ENCODE results near the gene CFAP54. TPM values are rescaled to one million over a fixed set of nuclear protein-coding genes. Genes with fewer than 3 reads are reported as not detected.

Gene CFAP54
- total and polyA plus RNA-seq, 2 experiments from 2014 or later: 0.07 to 0.76 TPM

GRCh38 chr12:96501908-96502307, 12.5 kb downstream of the CFAP54 start:
- H3K27ac Mint-ChIP-seq: no peak overlapping the region
- no peak overlapping the region for H3K4me3 Mint-ChIP-seq
- Histone ChIP-seq H3K4me3 (no peak overlapping the region), H3K9me2 (ENCODE audit: insufficient read depth) (peaks cover 10% of the 10 kb centered on the region), H4K20me1 (replicated peaks; ENCODE audit: insufficient read depth) (no peaks in the 10 kb centered on the region), H3K27ac (ENCODE audit: low read depth) (no peak overlapping the region), H3K36me3 (ENCODE audit: insufficient read depth) (no peaks in the 10 kb centered on the region), H3K27me3 (ENCODE audit: insufficient read depth) (no peaks in the 10 kb centered on the region), H3F3A (replicated peaks; ENCODE audit: low read depth) (no peaks in the 10 kb centered on the region), H2AFZ (no peak overlapping the region), H3K79me2 (replicated peaks; ENCODE audit: insufficient read depth) (no peaks in the 10 kb centered on the region), H3K4me2 (no peak overlapping the region), H3K4me1 (ENCODE audit: insufficient read depth) (no peaks in the 10 kb centered on the region)
- H3K9me3 Mint-ChIP-seq: no peaks in the 10 kb centered on the region
- peaks cover 2% of the 10 kb centered on the region; the same call in 1 of the 3 replicates for H3K36me3 Mint-ChIP-seq (ENCODE audit: low read depth)
- no peaks in the 10 kb centered on the region for H3K27me3 Mint-ChIP-seq (ENCODE audit: insufficient read depth, low read depth, poor library complexity)
- peaks cover 9% of the 10 kb centered on the region; the same call in 2 of the 3 replicates for H3K4me1 Mint-ChIP-seq
- DNase-seq (ENCODE audit: low spot score): no peak
- TF ChIP-seq, protein P1, sequence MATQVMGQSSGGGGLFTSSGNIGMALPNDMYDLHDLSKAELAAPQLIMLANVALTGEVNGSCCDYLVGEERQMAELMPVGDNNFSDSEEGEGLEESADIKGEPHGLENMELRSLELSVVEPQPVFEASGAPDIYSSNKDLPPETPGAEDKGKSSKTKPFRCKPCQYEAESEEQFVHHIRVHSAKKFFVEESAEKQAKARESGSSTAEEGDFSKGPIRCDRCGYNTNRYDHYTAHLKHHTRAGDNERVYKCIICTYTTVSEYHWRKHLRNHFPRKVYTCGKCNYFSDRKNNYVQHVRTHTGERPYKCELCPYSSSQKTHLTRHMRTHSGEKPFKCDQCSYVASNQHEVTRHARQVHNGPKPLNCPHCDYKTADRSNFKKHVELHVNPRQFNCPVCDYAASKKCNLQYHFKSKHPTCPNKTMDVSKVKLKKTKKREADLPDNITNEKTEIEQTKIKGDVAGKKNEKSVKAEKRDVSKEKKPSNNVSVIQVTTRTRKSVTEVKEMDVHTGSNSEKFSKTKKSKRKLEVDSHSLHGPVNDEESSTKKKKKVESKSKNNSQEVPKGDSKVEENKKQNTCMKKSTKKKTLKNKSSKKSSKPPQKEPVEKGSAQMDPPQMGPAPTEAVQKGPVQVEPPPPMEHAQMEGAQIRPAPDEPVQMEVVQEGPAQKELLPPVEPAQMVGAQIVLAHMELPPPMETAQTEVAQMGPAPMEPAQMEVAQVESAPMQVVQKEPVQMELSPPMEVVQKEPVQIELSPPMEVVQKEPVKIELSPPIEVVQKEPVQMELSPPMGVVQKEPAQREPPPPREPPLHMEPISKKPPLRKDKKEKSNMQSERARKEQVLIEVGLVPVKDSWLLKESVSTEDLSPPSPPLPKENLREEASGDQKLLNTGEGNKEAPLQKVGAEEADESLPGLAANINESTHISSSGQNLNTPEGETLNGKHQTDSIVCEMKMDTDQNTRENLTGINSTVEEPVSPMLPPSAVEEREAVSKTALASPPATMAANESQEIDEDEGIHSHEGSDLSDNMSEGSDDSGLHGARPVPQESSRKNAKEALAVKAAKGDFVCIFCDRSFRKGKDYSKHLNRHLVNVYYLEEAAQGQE (IDR thresholded peaks at IDR 0.05; ENCODE audit: unreplicated experiment): no peak
- TF ChIP-seq CREB1 (CRISPR knock-in tag; IDR thresholded peaks at IDR 0.05; ENCODE audit: low read depth) (no peak), STAT1 (IDR thresholded peaks at IDR 0.05; ENCODE audit: unreplicated experiment) (no peak), JUNB (IDR thresholded peaks at IDR 0.05; ENCODE audit: unreplicated experiment) (no peak), EZH2phosphoT487 (IDR thresholded peaks at IDR 0.05; ENCODE audit: unreplicated experiment) (no peak), ZNF331 (CRISPR knock-in tag; IDR thresholded peaks at IDR 0.05; ENCODE audit: low read depth) (no peak), EZH2 (IDR thresholded peaks at IDR 0.05; ENCODE audit: low read depth, unreplicated experiment) (no peak), POLR2AphosphoS5 (IDR thresholded peaks at IDR 0.05; ENCODE audit: low read depth) (no peak), ZNF114 (CRISPR knock-in tag; IDR thresholded peaks at IDR 0.05) (no peak), NANOG (IDR thresholded peaks at IDR 0.05; ENCODE audit: borderline replicate concordance) (no peak), ZNF462 (CRISPR knock-in tag; IDR thresholded peaks at IDR 0.05) (no peak)
- TF ChIP-seq, protein P2, sequence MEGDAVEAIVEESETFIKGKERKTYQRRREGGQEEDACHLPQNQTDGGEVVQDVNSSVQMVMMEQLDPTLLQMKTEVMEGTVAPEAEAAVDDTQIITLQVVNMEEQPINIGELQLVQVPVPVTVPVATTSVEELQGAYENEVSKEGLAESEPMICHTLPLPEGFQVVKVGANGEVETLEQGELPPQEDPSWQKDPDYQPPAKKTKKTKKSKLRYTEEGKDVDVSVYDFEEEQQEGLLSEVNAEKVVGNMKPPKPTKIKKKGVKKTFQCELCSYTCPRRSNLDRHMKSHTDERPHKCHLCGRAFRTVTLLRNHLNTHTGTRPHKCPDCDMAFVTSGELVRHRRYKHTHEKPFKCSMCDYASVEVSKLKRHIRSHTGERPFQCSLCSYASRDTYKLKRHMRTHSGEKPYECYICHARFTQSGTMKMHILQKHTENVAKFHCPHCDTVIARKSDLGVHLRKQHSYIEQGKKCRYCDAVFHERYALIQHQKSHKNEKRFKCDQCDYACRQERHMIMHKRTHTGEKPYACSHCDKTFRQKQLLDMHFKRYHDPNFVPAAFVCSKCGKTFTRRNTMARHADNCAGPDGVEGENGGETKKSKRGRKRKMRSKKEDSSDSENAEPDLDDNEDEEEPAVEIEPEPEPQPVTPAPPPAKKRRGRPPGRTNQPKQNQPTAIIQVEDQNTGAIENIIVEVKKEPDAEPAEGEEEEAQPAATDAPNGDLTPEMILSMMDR (conservative IDR thresholded peaks at IDR 0.05; ENCODE audit: low read depth in 2 of 2): no peak
- TF ChIP-seq, protein P3, sequence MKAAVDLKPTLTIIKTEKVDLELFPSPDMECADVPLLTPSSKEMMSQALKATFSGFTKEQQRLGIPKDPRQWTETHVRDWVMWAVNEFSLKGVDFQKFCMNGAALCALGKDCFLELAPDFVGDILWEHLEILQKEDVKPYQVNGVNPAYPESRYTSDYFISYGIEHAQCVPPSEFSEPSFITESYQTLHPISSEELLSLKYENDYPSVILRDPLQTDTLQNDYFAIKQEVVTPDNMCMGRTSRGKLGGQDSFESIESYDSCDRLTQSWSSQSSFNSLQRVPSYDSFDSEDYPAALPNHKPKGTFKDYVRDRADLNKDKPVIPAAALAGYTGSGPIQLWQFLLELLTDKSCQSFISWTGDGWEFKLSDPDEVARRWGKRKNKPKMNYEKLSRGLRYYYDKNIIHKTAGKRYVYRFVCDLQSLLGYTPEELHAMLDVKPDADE (IDR thresholded peaks at IDR 0.05): no peak
- ATAC-seq: no peak
